Nephron progenitor cell (in vitro differentiated cells): ENCODE data around the gene KIF11.
A peak's percentile ranks its signal among the peaks of the same experiment; 100 is the strongest.
"Not testable (repeated sequence)": the region's sequence is repeated elsewhere in the genome, so short reads cannot be mapped to it uniquely, and the experiment has no call there.

Experiments
- DNase-seq: peaks from one replicate; pipeline ENCODE4 v3.0.0; 2021
- H3K27ac Mint-ChIP-seq: 2 replicates; pipeline ENCODE4 v1.8.0; 2021; ENCODE audit warnings: mild to moderate bottlenecking, moderate library complexity, mixed read lengths
- H3K27me3 Mint-ChIP-seq: 2 replicates; pipeline ENCODE4 v1.8.0; 2021; ENCODE audit warnings: mild to moderate bottlenecking, low read depth, mixed read lengths; ENCODE audit not compliant: poor library complexity
- H3K36me3 Mint-ChIP-seq: 2 replicates; pipeline ENCODE4 v1.8.0; 2021; ENCODE audit warnings: low read depth, mixed read lengths
- H3K4me1 Mint-ChIP-seq: 2 replicates; pipeline ENCODE4 v1.8.0; 2021; ENCODE audit warnings: mixed read lengths
- H3K4me3 Mint-ChIP-seq: 2 replicates; pipeline ENCODE4 v1.8.0; 2021; ENCODE audit warnings: mild to moderate bottlenecking, moderate library complexity, mixed read lengths
- H3K9me3 Mint-ChIP-seq: 2 replicates; pipeline ENCODE4 v1.8.0; 2021; ENCODE audit warnings: mild to moderate bottlenecking, moderate library complexity, mixed read lengths
- TF ChIP-seq, protein P1 (sequence below): fragments of 200-600 bp; sonication (generic); IDR thresholded peaks from 2 replicates; pipeline ENCODE4 v1.5.0; 2021; ENCODE audit warnings: antibody characterized with exemption

Gene KIF11

DNA sequence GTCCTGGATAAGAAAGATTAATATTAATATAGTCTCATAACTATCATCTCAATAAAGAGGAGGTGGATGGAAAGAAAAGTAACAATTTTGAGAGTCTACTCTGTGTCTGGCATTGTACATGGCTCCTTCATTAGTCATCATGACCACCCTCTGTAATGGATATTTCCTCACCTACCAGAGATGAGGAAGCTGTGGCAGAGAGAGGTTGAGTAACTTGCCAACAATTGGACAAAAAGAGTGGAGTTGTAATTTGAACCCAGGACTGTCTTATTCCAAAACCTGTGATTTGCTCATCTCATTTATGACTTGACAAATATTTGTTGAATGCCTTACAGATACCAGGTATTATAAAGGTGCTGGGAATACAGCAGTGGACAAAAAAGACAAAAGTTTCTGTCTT is 17.0 kb upstream of the KIF11 start:
- TF ChIP-seq, protein P1, sequence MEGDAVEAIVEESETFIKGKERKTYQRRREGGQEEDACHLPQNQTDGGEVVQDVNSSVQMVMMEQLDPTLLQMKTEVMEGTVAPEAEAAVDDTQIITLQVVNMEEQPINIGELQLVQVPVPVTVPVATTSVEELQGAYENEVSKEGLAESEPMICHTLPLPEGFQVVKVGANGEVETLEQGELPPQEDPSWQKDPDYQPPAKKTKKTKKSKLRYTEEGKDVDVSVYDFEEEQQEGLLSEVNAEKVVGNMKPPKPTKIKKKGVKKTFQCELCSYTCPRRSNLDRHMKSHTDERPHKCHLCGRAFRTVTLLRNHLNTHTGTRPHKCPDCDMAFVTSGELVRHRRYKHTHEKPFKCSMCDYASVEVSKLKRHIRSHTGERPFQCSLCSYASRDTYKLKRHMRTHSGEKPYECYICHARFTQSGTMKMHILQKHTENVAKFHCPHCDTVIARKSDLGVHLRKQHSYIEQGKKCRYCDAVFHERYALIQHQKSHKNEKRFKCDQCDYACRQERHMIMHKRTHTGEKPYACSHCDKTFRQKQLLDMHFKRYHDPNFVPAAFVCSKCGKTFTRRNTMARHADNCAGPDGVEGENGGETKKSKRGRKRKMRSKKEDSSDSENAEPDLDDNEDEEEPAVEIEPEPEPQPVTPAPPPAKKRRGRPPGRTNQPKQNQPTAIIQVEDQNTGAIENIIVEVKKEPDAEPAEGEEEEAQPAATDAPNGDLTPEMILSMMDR = no peak
- H3K27me3 Mint-ChIP-seq = no peaks in the 10 kb centered on the region
- DNase-seq = no peak
- no peak overlapping the region for H3K4me3 Mint-ChIP-seq
- H3K27ac Mint-ChIP-seq = no peak overlapping the region
- no peaks in the 10 kb centered on the region for H3K36me3 Mint-ChIP-seq
- H3K4me1 Mint-ChIP-seq = peaks cover 33% of the 10 kb centered on the region
- H3K9me3 Mint-ChIP-seq = no peaks in the 10 kb centered on the region

DNA sequence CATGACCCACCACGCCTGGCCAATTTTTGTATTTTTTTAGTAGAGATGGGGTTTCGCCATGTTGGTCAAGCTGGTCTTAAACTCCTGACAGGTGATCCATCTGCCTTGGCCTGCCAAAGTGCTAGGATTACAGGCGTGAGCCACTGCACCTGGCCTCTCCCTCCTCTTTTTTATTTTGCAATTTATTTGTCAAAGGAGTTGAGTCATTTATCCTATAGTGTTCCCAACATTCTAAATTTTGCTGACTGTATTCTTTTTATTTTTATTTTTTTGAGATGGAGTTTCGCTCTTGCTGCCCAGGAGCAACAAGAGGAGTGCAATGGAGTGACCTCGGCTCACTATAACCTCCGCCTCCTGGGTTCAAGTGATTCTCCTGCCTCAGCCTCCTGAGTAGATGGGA is 10.6 kb upstream of the KIF11 start:
- DNase-seq, H3K27me3 Mint-ChIP-seq, H3K9me3 Mint-ChIP-seq, H3K27ac Mint-ChIP-seq, H3K4me1 Mint-ChIP-seq, H3K36me3 Mint-ChIP-seq, H3K4me3 Mint-ChIP-seq: not testable (repeated sequence)

DNA sequence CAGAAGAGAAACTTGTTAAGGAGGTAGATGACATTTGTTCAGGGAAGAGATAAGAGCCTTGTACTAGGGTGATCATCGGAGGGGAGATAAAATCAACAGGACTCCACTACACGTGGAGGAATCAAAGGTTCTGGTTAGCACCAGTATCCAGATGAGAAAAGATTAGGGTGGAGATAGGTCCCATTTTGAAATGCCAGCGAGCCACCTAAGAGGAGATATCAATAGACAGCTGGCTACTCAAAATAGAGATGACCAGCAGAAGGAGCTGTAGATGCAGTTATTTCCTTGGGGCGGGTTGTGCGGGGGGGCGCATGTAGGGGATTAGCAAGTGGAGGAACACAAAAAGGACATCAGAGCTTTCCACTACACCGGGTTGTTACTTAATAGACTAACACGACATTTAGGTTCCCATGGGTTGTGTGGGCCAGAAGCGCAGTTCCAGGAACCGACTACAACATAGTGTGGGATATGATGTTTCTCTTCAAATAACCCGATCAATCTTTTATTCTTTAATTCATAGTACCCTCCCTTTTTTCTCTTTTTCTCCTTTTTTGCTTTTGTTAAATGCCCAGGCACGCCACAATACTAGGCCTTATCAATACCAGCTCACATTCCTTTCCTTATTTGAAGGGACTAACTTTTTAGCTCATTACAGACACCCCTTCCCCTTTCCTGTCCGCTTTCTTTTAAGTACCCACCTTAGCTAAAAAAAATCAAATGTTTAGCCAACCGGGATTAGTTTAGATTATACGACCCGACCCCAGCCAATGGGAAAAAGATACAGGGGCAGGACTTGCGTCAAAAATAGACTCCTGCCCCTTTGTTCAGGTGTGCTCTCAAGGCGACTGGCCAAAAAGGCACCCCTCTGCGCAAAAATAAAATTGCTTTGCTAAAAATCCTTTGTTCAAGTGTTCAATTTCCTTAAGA is 2.0 kb upstream of the KIF11 start:
- Mint-ChIP-seq H3K4me1 (peaks cover 46% of the 10 kb centered on the region), H3K4me3 (peak overlapping the region; percentile 97), H3K9me3 (peaks cover 4% of the 10 kb centered on the region), H3K36me3 (peaks cover 5% of the 10 kb centered on the region), H3K27ac (peak overlapping the region; percentile 26), H3K27me3 (no peaks in the 10 kb centered on the region)
- peak; percentile 35 for DNase-seq
- TF ChIP-seq, protein P1 = no peak

DNA sequence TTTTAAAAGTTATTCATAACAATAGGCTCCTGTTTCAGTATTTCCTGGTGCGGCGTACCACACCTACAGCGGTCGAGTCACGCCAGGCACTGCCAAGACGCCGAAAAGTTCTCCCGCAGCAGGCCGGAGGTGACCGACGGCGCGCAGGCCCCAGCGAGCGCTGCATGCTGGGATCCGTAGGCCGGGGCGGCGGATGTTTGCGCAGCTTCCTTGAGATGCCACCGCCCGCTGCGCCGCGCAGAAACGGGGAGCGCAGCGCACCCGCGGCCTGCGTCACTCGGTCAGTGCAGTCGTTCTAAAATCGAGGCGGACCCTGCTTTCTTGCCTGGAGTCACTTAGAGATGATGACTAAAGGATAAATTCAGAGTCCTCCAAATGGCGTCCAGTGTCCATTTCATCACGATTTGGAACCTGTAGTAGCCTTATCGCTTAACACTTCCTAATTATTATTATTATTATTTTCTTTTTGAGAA is 1.3 kb upstream of the KIF11 start:
- Mint-ChIP-seq H3K27ac (peak overlapping the region; percentile 26), H3K36me3 (peaks cover 10% of the 10 kb centered on the region), H3K4me3 (peak overlapping the region; percentile 97), H3K27me3 (no peaks in the 10 kb centered on the region), H3K4me1 (peaks cover 52% of the 10 kb centered on the region), H3K9me3 (peaks cover 8% of the 10 kb centered on the region)
- DNase-seq = peak; percentile 80
- TF ChIP-seq, protein P1 = no peak

DNA sequence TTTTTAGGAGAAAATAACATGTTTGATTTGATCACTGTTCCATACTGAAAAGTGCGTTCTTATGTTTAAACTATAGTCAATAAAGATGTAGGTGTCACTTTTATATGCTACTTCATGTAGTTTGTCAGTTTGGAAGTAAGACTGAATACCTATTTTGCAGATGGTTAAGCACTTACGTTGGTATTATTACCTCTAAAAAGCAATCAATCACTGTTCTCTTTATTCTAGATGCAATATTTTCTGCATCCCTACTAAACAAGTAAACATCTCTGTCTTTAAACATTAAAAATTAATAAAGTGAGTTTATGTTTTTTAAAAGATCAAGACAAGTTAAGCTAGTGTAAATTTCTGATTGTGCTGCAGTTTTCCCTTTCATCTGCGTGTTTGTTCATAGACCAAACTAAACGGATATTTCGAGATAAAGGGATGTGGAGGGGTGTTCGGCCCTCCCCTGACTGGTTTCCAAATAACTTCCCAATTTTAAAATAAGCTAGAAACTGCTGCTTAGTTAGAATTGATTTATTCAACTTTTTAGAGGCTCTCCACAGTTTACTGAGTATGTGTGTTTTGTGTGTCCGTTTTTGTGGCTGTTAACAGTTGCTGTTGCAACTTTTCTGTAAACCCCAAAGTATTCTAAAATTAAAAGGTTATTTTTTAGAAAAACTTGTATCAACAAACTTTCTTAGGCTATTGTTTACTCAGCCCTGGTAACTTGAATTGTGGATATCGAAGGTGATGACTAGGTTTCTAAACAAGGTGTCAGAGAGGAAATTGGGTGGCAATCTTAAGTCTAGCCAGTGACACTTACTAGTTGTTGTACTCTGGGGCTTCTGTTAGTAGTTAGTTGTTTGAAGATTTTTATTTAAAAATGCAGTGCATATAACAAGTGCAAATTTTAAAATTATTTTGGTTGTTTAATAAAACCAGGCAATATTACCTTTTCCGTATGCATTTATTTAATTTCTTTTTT is 974 bp downstream of the KIF11 start:
- Mint-ChIP-seq H3K4me1 (peaks cover 55% of the 10 kb centered on the region), H3K4me3 (peak overlapping the region; percentile 97), H3K36me3 (peaks cover 32% of the 10 kb centered on the region), H3K27ac (peak overlapping the region; percentile 98), H3K27me3 (no peaks in the 10 kb centered on the region), H3K9me3 (peaks cover 28% of the 10 kb centered on the region)
- DNase-seq = no peak
- TF ChIP-seq, protein P1 = no peak

DNA sequence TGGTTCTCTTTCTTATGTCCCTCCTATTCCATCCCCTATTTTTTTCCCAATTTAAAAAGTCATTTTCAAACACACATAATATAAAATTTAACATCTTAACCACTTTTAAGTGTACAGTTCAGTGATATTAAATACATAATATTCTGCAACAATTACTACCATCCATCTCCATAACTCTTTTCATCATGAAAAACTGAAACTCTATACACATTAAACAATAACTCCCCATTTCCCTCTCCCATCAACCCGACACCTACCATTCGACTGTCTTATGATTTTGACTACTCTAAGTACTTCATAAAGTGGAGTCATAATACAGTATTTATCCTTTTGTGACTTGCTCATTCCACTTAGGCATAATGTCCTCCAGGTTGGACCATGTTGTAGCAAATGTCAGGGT is 2.6 kb downstream of the KIF11 start:
- H3K4me1 Mint-ChIP-seq = peaks cover 47% of the 10 kb centered on the region
- DNase-seq = no peak
- H3K36me3 Mint-ChIP-seq = peaks cover 40% of the 10 kb centered on the region
- TF ChIP-seq, protein P1 = no peak
- no peaks in the 10 kb centered on the region for H3K27me3 Mint-ChIP-seq
- peak overlapping the region; percentile 97 for H3K4me3 Mint-ChIP-seq
- peaks cover 31% of the 10 kb centered on the region for H3K9me3 Mint-ChIP-seq
- no peak overlapping the region for H3K27ac Mint-ChIP-seq
